Large intestine (tissue), 12 donors: ENCODE measurements around the gene RPS27. TPM values are rescaled to one million over a fixed set of nuclear protein-coding genes. Genes with fewer than 3 reads are reported as not detected.

Experiments
- DNase-seq, 2 donors: peaks; one replicate each; pipeline versions ENCODE4 v3.0.0 to v3.0.0-alpha.2; 2013
- H3K27ac ChIP-seq: one replicate; pipeline ENCODE4 v1.5.1; 2013; ENCODE audit warnings: low read length
- H3K27me3 ChIP-seq: 2 replicates; pipeline ENCODE4 v1.6.1; 2013; ENCODE audit warnings: low read length; ENCODE audit not compliant: control insufficient read depth, insufficient read depth
- H3K36me3 ChIP-seq: 2 replicates; pipeline ENCODE4 v1.6.1; 2013; ENCODE audit warnings: low read length; ENCODE audit not compliant: control insufficient read depth, insufficient read depth
- H3K4me1 ChIP-seq: one replicate; pipeline ENCODE4 v1.6.1; 2013; ENCODE audit warnings: low read length; ENCODE audit not compliant: control insufficient read depth, insufficient read depth
- H3K4me3 ChIP-seq: one replicate; pipeline ENCODE4 v1.5.1; 2013; ENCODE audit warnings: low read length
- H3K9me3 ChIP-seq: one replicate; pipeline ENCODE4 v1.6.1; 2013; ENCODE audit warnings: mild to moderate bottlenecking, low read depth, low read length, moderate library complexity; ENCODE audit not compliant: control insufficient read depth
- WGBS: methylation state at CpG from one replicate; pipeline ENCODE4 v1.1.5; 2013; ENCODE audit warnings: low lambda C conversion rate; ENCODE audit not compliant: insufficient coverage; 5-methylcytosine and 5-hydroxymethylcytosine counted together
- long read RNA-seq, 11 donors: transcript quantifications; one replicate each; lab custom pipeline, GENCODE V29; 2026
- polyA plus RNA-seq: library from polyadenylated mRNA; unstranded; fragments of 120-200 nt; gene quantifications from one replicate; pipeline ENCODE4 v1.2.1, GENCODE V29; 2013

RPS27 gene
- 5,987 TPM for polyA plus RNA-seq
- long read RNA-seq, donor 1, transcript RPS27-205 (5 exons, 467 nt) = minor isoform, 8 of 286 reads
- long read RNA-seq, donor 1, transcript RPS27-201 (4 exons, 359 nt) = major isoform, 217 of 286 reads
- long read RNA-seq, donor 1, transcript RPS27-203 (3 exons, 496 nt) = minor isoform, 5 of 286 reads
- long read RNA-seq, donor 1, transcript RPS27-204 (4 exons, 573 nt) = minor isoform, 21 of 286 reads
- long read RNA-seq, donor 1, partial matches to known transcripts = 25 of 286 reads
- long read RNA-seq, donor 1, other reads (novel, unspliced or antisense) = 6 of 286 reads
- long read RNA-seq, donor 2, transcript RPS27-204 (4 exons, 573 nt) = minor isoform, 28 of 475 reads
- long read RNA-seq, donor 2, transcript RPS27-205 (5 exons, 467 nt) = minor isoform, 12 of 475 reads
- long read RNA-seq, donor 2, transcript RPS27-203 (3 exons, 496 nt) = minor isoform, 14 of 475 reads
- long read RNA-seq, donor 2, transcript RPS27-201 (4 exons, 359 nt) = major isoform, 367 of 475 reads
- long read RNA-seq, donor 2, partial matches to known transcripts = 45 of 475 reads
- long read RNA-seq, donor 2, other reads (novel, unspliced or antisense) = 0 of 475 reads
- long read RNA-seq, donor 3 = 0 reads
- long read RNA-seq, donor 4, transcript RPS27-205 (5 exons, 467 nt) = minor isoform, 5 of 57 reads
- long read RNA-seq, donor 4, transcript RPS27-201 (4 exons, 359 nt) = major isoform, 46 of 57 reads
- long read RNA-seq, donor 4, partial matches to known transcripts = 0 of 57 reads
- long read RNA-seq, donor 4, other reads (novel, unspliced or antisense) = 0 of 57 reads
- long read RNA-seq, donor 5, transcript RPS27-204 (4 exons, 573 nt) = minor isoform, 8 of 237 reads
- long read RNA-seq, donor 5, transcript RPS27-203 (3 exons, 496 nt) = minor isoform, 6 of 237 reads
- long read RNA-seq, donor 5, transcript RPS27-201 (4 exons, 359 nt) = major isoform, 192 of 237 reads
- long read RNA-seq, donor 5, partial matches to known transcripts = 26 of 237 reads
- long read RNA-seq, donor 5, other reads (novel, unspliced or antisense) = 0 of 237 reads
- long read RNA-seq, donor 6, transcript RPS27-204 (4 exons, 573 nt) = minor isoform, 48 of 586 reads
- long read RNA-seq, donor 6, transcript RPS27-203 (3 exons, 496 nt) = minor isoform, 28 of 586 reads
- long read RNA-seq, donor 6, transcript RPS27-201 (4 exons, 359 nt) = major isoform, 422 of 586 reads
- long read RNA-seq, donor 6, transcript RPS27-205 (5 exons, 467 nt) = minor isoform, 17 of 586 reads
- long read RNA-seq, donor 6, partial matches to known transcripts = 59 of 586 reads
- long read RNA-seq, donor 6, other reads (novel, unspliced or antisense) = 0 of 586 reads
- long read RNA-seq, donor 7, transcript RPS27-202 (2 exons, 625 nt) = minor isoform, 7 of 337 reads
- long read RNA-seq, donor 7, transcript RPS27-205 (5 exons, 467 nt) = minor isoform, 5 of 337 reads
- long read RNA-seq, donor 7, transcript RPS27-204 (4 exons, 573 nt) = minor isoform, 15 of 337 reads
- long read RNA-seq, donor 7, transcript RPS27-201 (4 exons, 359 nt) = major isoform, 288 of 337 reads
- long read RNA-seq, donor 7, partial matches to known transcripts = 19 of 337 reads
- long read RNA-seq, donor 7, other reads (novel, unspliced or antisense) = 0 of 337 reads
- long read RNA-seq, donor 8, transcript RPS27-204 (4 exons, 573 nt) = minor isoform, 47 of 740 reads
- long read RNA-seq, donor 8, transcript RPS27-205 (5 exons, 467 nt) = minor isoform, 18 of 740 reads
- long read RNA-seq, donor 8, transcript RPS27-203 (3 exons, 496 nt) = minor isoform, 10 of 740 reads
- long read RNA-seq, donor 8, transcript RPS27-201 (4 exons, 359 nt) = major isoform, 618 of 740 reads
- long read RNA-seq, donor 8, partial matches to known transcripts = 40 of 740 reads
- long read RNA-seq, donor 8, other reads (novel, unspliced or antisense) = 0 of 740 reads
- long read RNA-seq, donor 9, transcript RPS27-203 (3 exons, 496 nt) = minor isoform, 17 of 1,159 reads
- long read RNA-seq, donor 9, transcript RPS27-201 (4 exons, 359 nt) = major isoform, 596 of 1,159 reads
- long read RNA-seq, donor 9, transcript RPS27-204 (4 exons, 573 nt) = minor isoform, 58 of 1,159 reads
- long read RNA-seq, donor 9, transcript RPS27-202 (2 exons, 625 nt) = minor isoform, 19 of 1,159 reads
- long read RNA-seq, donor 9, partial matches to known transcripts = 313 of 1,159 reads
- long read RNA-seq, donor 9, other reads (novel, unspliced or antisense) = 144 of 1,159 reads
- long read RNA-seq, donor 10, transcript RPS27-204 (4 exons, 573 nt) = minor isoform, 56 of 796 reads
- long read RNA-seq, donor 10, transcript RPS27-205 (5 exons, 467 nt) = minor isoform, 12 of 796 reads
- long read RNA-seq, donor 10, transcript RPS27-203 (3 exons, 496 nt) = minor isoform, 10 of 796 reads
- long read RNA-seq, donor 10, transcript RPS27-201 (4 exons, 359 nt) = major isoform, 672 of 796 reads
- long read RNA-seq, donor 10, partial matches to known transcripts = 37 of 796 reads
- long read RNA-seq, donor 10, other reads (novel, unspliced or antisense) = 0 of 796 reads
- long read RNA-seq, donor 11, transcript RPS27-205 (5 exons, 467 nt) = minor isoform, 6 of 414 reads
- long read RNA-seq, donor 11, transcript RPS27-202 (2 exons, 625 nt) = minor isoform, 6 of 414 reads
- long read RNA-seq, donor 11, transcript RPS27-204 (4 exons, 573 nt) = minor isoform, 27 of 414 reads
- long read RNA-seq, donor 11, transcript RPS27-201 (4 exons, 359 nt) = major isoform, 359 of 414 reads
- long read RNA-seq, donor 11, partial matches to known transcripts = 11 of 414 reads
- long read RNA-seq, donor 11, other reads (novel, unspliced or antisense) = 0 of 414 reads

- peak within 1 kb of the TSS; percentile 73 for H3K4me3 ChIP-seq
- H3K9me3 ChIP-seq = no peaks in the 10 kb centered on the region
- H3K27ac ChIP-seq = peak within 1 kb of the TSS; percentile 52
- H3K36me3 ChIP-seq = peaks cover 24% of the 10 kb centered on the region
- no peaks in the 10 kb centered on the region for H3K27me3 ChIP-seq
- peak; percentile 98 for DNase-seq
- peaks cover 9% of the 10 kb centered on the region for H3K4me1 ChIP-seq
- WGBS = no CpG with 5 or more reads among the region's 36 CpGs
These were observed at the start of gene RPS27 for GRCh38 chr1:153990468-153991150. Gene RPS27, plus strand, starts transcription at chr1:153990762. Its CDS starts 35 bp downstream, at chr1:153990797.

GRCh38 chr1:153941826-153942725 lies 48.5 kb upstream of the RPS27 start:
- peaks cover 52% of the 10 kb centered on the region for H3K36me3 ChIP-seq
- no CpG with 5 or more reads among the region's 34 CpGs for WGBS
- peaks cover 14% of the 10 kb centered on the region for H3K4me1 ChIP-seq

GRCh38 chr1:153942766-153943549 lies 47.6 kb upstream of the RPS27 start:
- Histone ChIP-seq H3K4me3 (no peak overlapping the region), H3K27ac (no peak overlapping the region), H3K27me3 (no peaks in the 10 kb centered on the region), H3K4me1 (peaks cover 14% of the 10 kb centered on the region), H3K36me3 (peaks cover 47% of the 10 kb centered on the region), H3K9me3 (no peaks in the 10 kb centered on the region)
- WGBS = no CpG with 5 or more reads among the region's 11 CpGs
- no peak for DNase-seq

More at GRCh38 chr1:153941826-153942725, 48.5 kb upstream of the RPS27 start:
- no peak overlapping the region for H3K27ac ChIP-seq
- DNase-seq = no peak
- H3K27me3 ChIP-seq = no peaks in the 10 kb centered on the region
- H3K9me3 ChIP-seq = no peaks in the 10 kb centered on the region
- H3K4me3 ChIP-seq = no peak overlapping the region

GRCh38 chr1:153944005-153944826 lies 46.3 kb upstream of the RPS27 start:
- no peak for DNase-seq
- no CpG with 5 or more reads among the region's 15 CpGs for WGBS

GRCh38 chr1:153944827-153945117 lies 45.8 kb upstream of the RPS27 start:
- Histone ChIP-seq H3K4me1 (peaks cover 14% of the 10 kb centered on the region), H3K27ac (no peak overlapping the region), H3K36me3 (peaks cover 54% of the 10 kb centered on the region), H3K9me3 (no peaks in the 10 kb centered on the region), H3K27me3 (no peaks in the 10 kb centered on the region), H3K4me3 (peak overlapping the region; percentile 94)
- DNase-seq = no peak
- no CpG with 5 or more reads among the region's 3 CpGs for WGBS

More at GRCh38 chr1:153944005-153944826, 46.3 kb upstream of the RPS27 start:
- Histone ChIP-seq H3K27ac (no peak overlapping the region), H3K9me3 (no peaks in the 10 kb centered on the region), H3K27me3 (no peaks in the 10 kb centered on the region), H3K4me3 (no peak overlapping the region), H3K36me3 (peaks cover 57% of the 10 kb centered on the region), H3K4me1 (peaks cover 14% of the 10 kb centered on the region)

- no peaks in the 10 kb centered on the region for H3K9me3 ChIP-seq
- no CpG with 5 or more reads among the region's 12 CpGs for WGBS
- H3K4me1 ChIP-seq = peaks cover 14% of the 10 kb centered on the region
- no peaks in the 10 kb centered on the region for H3K27me3 ChIP-seq
- H3K36me3 ChIP-seq = peaks cover 53% of the 10 kb centered on the region
- peak in 1 of 2 donors; percentile 52 for DNase-seq
- H3K4me3 ChIP-seq = peak overlapping the region; percentile 94
- H3K27ac ChIP-seq = peak overlapping the region; percentile 83
These were observed 45.3 kb upstream of the RPS27 start for GRCh38 chr1:153945131-153945794.
